ENCODE measurements around the gene INSR. TPM values are rescaled to one million over a fixed set of nuclear protein-coding genes. Genes with fewer than 3 reads are reported as not detected.

The INSR gene
- total RNA-seq, 4 donors from 2014 or later: 125 to 191 (median 167) TPM

- no peaks in the 10 kb centered on the region for H3K9me3 ChIP-seq
- no peaks in the 10 kb centered on the region for H3K27me3 ChIP-seq
- no peak overlapping the region for H3K4me3 ChIP-seq
- no peak overlapping the region for H3K27ac ChIP-seq
- H3K36me3 ChIP-seq: no peaks in the 10 kb centered on the region
- peak in 1 of 3 donors; percentile 56 for DNase-seq
- H3K4me1 ChIP-seq: no peaks in the 10 kb centered on the region
- TF ChIP-seq POLR2A (IDR thresholded peaks at IDR 0.05): no peak
- TF ChIP-seq CTCF (IDR thresholded peaks at IDR 0.05): no peak
Observed at GRCh38 chr19:7304200-7304599, 10.0 kb upstream of the INSR start.

DNA sequence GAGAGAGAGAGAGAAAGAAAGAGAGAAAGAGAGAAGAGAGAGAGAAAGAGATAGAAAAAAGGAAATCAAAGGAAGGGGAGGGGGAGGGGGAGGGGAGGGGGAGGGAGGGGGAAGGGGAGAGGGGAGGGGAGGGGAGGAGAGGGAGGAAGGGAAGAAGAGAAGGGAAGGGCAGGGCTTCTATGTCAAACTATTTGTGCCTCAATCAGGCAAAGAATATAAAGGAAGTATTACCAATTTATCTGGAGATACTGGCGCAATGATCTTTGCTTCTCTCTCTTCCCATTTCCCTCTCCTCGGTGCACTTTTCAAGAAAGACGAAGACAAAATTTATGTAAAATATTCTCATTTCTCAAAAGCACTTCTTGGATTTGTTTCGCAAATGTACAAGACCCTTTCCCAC is 9.3 kb upstream of the INSR start:
- DNase-seq: no peak
- no peak overlapping the region for H3K27ac ChIP-seq

GRCh38 chr19:7301525-7301924 is 7.3 kb upstream of the INSR start:
- no peaks in the 10 kb centered on the region for H3K27me3 ChIP-seq
- H3K4me3 ChIP-seq: no peak overlapping the region
- no peaks in the 10 kb centered on the region for H3K36me3 ChIP-seq
- TF ChIP-seq CTCF (IDR thresholded peaks at IDR 0.05) (no peak), POLR2A (IDR thresholded peaks at IDR 0.05) (no peak)
- H3K4me1 ChIP-seq: no peaks in the 10 kb centered on the region
- no peak overlapping the region for H3K27ac ChIP-seq
- no peak for DNase-seq
- no peaks in the 10 kb centered on the region for H3K9me3 ChIP-seq

More for the DNA sequence above, 9.3 kb upstream of the INSR start:
- Histone ChIP-seq H3K4me1 (no peaks in the 10 kb centered on the region), H3K36me3 (no peaks in the 10 kb centered on the region), H3K4me3 (no peak overlapping the region), H3K9me3 (no peaks in the 10 kb centered on the region), H3K27me3 (no peaks in the 10 kb centered on the region)
- TF ChIP-seq CTCF (IDR thresholded peaks at IDR 0.05) (no peak), POLR2A (IDR thresholded peaks at IDR 0.05) (no peak)

DNA sequence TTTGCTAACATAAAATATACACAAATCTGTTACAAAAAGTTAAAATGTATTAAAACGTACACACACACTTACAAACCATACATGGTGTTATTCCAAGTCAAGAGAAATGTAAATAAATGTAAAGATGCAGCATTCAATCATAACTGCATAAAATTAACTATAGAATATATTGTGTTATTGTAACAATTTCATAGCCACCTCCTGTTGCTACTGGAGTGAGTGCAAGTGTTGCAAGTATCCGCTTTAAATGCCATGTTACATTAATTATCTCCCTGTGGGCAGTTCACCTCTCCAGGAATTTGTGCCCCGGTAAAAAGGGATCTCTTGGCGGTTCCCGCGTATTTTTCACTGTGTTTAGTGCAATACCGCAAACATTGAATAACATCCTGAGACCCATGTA is 3.5 kb upstream of the INSR start:
- Histone ChIP-seq H3K4me3 (no peak overlapping the region), H3K27me3 (no peaks in the 10 kb centered on the region), H3K27ac (no peak overlapping the region), H3K9me3 (no peaks in the 10 kb centered on the region), H3K4me1 (peaks cover 0 to 7% (median 3%) of the 10 kb centered on the region in 4 donors), H3K36me3 (no peaks in the 10 kb centered on the region)
- TF ChIP-seq CTCF (IDR thresholded peaks at IDR 0.05) (no peak), POLR2A (IDR thresholded peaks at IDR 0.05) (no peak)
- DNase-seq: no peak

GRCh38 chr19:7295912-7296536 is 1.8 kb upstream of the INSR start:
- H3K27ac ChIP-seq: no peak overlapping the region
- DNase-seq: no peak
- H3K4me3 ChIP-seq: no peak overlapping the region
- no peaks in the 10 kb centered on the region for H3K9me3 ChIP-seq
- no peaks in the 10 kb centered on the region for H3K36me3 ChIP-seq
- peaks cover 0 to 13% (median 3%) of the 10 kb centered on the region in 4 donors for H3K4me1 ChIP-seq
- no peaks in the 10 kb centered on the region for H3K27me3 ChIP-seq
- TF ChIP-seq CTCF (IDR thresholded peaks at IDR 0.05): no peak
- TF ChIP-seq POLR2A (IDR thresholded peaks at IDR 0.05): no peak
